Stimulated activated CD8-positive, alpha-beta memory T cell treated with anti-CD3 and anti-CD28 coated beads, Interleukin-7, amount 100 ng/mL, for 48 hours (primary cell): Measurements from ENCODE around the gene RIBC1.
"Not testable (repeated sequence)": the region's sequence is repeated elsewhere in the genome, so short reads cannot be mapped to it uniquely, and the experiment has no call there.

Experiments used
- DNase-seq, 2 donors: peaks; one replicate each; pipeline ENCODE4 v3.0.0-alpha.2; 2020; ENCODE audit warnings: low read depth in 1 of 2; ENCODE audit errors: extremely low read depth in 1 of 2

Gene RIBC1

DNA sequence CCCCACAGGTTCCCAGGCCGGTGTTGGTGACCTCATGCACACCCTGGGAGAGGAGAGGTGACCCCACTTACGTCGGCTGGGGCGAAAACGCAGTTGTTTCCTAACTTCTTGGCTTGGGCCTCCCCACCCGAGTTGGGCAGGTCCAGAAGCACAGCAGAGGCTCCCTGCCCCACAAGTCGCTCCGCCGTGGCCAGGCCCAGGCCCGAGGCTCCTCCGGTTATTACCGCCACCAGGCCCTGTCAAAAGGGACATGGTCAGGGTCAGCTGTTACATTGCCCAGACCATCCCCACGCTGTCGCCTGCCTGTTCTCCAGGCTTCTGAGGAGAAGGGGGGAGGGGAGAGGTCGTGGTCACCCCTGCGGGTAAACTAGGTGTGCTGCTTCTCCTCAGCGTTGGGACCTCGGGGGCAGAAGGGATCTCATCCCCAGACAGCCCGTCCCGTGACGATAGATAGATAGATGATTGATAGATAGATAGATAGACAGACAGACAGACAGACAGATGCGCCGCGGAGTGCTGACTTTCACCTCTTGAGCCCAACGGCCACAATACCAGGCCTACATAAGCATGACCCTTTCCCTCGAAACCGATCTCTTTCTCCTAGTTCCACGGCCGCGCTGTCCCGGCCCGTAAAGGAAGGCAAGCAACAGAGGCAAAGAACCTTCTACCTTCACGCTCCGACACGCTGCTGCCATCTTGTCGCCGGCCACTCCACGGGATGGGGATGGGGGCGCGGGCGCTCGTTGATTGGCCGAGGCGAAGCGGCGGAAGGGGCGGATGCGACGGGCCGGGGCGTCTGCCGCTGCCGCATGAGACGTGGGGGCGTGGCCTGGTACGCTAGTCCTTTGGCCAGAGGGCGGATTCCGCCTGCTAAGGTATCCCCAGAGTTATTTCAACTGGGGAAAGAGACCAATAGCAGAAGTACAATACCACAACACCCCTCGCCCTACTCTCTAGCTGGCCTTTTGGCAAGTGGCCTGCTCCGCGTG is 11.3 kb downstream of the RIBC1 start, which contains the start of gene HSD17B10:
TSS of gene HSD17B10 (minus strand) at position 720 of the 989 bp plus-strand sequence. CDS start at position 695, 25 bp downstream.
- DNase-seq: peak; percentile 69 to 79

DNA sequence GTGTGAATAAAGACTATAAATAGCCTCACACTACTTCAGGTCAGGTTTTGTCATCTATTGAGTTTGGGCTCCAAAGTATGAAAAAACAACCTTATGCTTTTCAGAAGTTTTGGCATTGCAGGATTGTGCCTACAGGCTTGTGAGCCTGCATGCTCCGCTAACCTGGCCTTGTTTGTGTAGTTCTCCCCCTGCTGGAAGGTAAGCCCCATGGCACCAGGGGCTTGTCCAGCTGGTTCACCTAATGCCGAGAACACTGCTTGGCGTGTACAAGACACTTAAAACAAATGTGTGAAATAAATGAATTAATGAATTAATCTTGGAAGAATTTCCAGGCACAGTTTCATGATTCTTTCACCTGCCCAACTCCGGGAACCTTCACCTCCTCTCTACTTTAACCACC is 13.3 kb downstream of the RIBC1 start:
- DNase-seq: no peak

DNA sequence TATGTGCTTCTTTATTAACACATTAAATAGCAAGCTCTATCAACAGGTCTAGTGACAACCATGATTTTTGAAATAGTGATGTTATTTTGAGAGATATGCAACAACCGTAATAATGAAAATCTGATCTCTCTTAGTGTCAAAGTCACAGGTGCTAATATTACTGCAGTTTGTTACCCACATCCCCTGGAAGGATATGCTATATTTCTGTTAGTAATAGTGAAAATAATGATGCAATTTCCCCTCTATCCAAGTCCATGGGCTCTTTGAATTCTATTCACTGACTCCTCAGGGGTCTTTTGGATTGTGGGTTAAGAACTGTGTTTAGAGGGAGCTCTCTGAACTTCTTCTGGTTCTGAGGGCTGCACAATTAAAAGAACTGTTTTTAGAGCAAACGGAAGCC is 14.5 kb downstream of the RIBC1 start:
- no peak for DNase-seq

DNA sequence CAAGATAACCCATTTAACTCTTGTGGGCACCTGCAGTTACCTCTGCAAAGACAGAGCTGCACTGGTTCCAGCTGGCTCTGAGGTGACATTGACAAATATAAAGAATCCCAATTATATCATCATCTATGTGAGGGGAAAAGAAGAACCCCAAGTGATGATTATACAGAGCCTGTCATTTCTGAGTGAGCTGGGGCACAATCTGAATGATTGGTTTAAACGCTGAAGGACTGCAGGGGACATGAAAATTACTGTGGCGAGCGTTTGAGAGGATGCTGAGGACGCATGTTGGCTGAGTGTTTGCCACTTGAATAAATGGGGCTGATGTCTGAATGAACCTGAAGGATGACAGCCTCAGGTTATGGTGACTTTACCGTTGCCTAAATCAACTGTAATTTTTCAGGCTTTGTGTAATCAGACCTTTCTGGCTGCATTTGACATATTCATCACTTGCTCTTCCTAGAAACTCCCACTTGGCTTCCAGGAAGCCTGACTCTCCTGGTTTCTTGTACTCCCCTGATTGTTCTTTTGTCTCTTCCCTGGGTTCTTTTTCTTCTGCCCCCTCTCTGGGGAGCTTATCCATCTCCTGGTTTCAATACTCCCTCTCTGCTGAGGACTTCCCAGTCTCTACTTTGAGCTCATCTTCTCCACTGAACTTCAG is 15.6 kb downstream of the RIBC1 start:
- DNase-seq: no peak

DNA sequence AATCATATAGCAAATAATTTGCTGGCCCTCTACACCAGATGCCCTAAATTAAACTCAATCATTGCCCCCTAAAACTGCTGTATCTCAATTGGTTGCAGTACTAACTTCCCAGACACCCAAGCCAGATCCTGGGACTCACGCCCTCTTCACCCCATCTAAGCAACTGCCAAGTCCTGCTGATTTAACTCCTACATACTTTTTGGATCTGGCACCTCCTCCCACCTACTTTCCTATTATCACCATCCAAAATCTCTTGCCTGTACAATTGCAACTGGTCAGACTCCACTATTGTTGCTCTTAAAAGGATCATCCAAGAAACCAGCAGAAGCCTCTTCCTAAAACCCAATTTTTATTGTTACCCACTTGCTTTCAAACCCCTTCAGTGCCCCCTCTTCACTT is 16.2 kb downstream of the RIBC1 start:
- DNase-seq: no peak

DNA sequence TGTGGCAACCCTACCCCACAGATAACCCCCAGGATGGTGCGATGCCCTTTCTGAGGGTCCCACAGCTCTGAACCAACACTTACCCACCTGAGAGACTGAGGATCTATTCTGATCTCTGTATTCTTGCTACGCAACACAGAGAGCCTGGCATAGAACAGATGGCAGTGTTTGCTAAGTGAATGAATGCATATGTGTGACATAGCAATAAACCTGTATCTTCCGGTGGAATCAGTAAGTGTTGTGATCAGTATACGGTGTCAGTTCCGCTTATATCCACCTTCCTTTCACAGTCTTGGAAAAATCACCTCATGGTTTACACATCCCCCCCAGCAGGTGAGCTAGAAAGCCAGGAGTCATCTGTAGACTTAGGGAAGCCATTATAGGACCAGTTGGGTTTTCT is 17.4 kb downstream of the RIBC1 start:
- no peak for DNase-seq

DNA sequence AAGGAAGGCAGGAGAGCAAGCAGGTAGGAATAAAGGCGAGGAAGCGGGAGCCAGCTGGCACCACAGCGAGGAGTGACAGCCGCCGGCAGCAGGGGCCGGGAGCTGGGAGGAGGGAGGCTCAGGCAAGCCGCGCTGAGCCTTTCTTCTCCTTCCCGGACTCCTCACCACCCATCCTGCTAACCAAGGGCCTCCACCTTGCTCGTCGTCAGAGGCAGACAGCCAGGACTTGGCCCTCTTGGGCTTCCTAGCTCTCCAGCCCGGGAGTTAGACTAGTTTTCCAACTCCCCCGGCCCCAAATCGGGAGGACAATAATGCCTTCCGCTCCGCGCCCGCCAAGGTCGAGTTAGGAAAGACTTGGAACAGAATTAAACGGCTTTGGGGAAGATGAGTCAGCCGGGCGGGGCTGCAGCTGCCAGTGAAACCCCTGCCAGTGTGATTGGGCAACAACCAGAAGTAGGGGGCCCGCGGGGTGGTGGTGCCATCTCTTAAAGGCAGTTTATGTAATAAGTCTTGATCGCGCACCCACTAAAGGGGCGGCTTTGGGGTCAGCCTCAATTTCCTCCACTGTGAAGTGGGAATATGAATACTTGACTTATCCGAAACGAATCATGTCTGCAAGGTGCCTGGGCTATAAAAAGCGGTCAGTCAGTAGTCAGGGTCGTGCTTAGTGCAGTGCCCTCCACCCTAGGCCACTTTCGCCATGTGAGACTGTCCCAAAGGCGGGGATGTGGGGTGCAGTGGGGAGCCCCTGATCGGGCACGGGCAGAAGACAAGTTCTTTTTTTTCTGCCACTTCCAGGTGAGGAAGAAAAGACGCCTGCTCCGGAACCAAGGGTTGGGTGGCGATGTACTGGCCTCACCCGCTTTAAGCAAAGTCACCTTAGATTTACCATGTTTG is 18.2 kb downstream of the RIBC1 start:
- no peak for DNase-seq

DNA sequence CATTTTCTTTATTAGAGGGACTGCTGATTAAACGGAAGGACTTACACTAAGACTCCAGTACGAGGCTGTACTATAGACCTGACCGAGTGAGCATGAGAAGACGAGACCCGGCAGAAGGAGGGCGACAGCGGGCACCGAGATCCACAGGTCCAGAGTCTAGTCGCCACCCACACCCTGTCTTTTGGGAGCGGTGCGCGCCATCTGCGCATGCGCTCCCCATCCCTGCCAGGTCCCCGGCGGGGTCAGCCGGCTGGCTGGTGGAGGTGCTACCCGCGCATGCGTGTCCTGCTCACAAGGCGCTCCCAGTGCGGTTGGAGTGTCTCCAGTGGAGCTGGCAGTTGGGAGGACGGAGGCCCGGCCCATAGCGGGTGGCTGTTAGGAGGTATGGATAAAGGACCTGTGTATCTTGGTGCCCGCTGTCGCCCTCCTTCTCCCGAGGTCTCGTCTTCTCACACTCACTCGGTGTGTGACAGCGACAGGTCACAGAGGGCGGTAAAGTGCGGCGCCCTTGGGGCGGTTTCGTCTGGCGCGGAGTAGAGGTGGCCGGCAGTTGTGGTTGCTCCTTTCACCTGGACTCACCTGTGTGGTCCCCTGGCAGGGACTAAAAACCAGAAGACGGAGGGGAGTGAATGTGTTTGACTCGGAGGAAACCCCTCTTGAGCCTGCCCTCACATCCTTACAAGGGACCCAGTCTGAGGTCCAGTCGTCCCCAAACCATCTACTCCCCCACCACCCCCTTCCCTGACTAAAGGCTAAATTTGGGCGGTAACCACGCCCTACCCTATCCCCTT is 19.1 kb downstream of the RIBC1 start:
- peak; percentile 57 to 72 for DNase-seq

DNA sequence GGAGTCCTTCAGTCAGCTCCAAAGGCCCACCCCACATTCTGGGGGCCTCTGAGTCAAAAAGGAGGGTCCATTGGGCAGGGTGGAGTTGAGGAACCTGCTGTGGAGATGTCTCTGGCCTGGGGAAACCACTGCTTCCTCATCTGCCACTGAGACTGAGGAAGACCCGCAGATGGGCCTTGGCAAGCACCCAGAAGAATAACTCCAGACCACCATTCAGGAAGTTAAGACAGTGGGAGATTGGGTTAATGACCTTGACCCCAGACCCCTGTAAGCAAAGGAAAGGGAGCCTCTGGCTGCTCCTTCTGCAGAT is 19.6 kb downstream of the RIBC1 start:
- no peak for DNase-seq

DNA sequence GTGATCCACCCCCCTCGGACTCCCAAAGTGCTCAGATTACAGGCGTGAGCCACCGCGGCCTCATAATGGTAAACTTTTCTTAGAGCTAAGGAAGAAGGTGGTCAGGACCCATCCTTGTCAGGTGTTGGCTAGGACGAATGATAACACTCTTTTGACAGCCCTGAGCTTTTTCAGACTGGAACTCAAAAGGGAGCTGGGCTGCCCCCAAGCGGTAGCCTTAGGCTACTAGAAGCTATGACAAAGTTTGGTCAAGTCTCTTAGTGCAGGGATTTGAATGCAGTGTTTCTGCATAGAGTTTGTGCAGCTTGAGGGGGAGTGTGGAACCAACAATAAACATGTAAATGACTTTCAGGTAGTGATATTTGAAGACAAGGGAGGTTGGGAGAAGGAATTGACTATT is 23.3 kb downstream of the RIBC1 start:
- DNase-seq: no peak

DNA sequence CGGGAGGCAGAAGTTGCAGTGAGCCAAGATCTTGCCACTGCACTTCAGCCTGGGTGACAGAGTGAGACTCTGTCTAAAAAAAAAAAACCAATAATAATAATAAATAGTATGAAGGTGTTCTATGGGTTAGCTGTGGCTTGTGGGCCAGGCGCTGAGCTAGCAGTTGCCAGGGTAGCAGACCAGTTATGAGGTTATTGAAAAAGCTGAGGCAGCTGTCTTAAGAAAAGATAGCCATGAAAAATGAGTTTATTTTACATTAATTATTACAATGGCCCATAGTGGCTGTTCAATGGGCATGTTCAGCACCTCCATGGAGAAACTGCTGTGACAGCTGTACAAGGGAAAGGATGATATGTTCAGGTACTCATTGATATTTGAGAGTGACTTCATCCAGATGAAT is 24.8 kb downstream of the RIBC1 start:
- DNase-seq: no peak

DNA sequence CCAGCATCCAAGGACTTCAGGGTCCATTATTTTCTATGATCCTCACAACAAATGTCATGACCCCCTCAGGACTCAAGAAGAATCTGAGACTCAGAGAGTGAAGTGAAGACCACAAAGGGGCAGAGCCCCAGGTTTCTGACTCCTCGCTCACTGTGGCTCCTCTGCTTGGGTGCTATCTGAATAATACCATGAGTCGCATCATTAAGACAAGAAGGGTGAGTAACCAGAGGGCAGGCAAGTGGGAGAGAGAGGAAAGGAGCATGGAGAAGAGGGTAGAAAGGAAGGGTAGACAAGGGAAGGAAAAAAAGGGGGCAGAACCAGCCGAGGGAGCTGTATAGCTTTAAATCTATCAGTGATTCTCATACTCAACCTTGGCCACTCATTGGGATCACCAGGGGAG is 27.0 kb downstream of the RIBC1 start:
- DNase-seq: no peak

DNA sequence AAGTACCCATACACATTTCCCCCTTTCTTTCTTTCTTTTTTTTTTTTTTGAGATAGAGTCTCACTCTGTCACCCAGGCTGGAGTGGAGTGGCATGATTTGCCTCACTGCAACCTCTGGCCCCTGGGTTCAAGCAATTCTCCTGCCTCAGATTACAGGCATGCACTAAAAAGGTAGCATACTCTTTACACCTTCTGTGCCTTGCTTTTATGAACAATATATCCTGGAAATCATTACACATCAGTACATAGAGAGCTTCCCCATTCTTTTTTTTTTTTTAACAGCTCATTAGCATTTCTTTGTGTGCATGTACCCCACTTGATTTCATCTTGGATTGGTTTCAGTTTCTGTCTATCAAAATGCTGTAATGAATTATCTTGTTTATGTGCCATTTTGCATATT is 30.1 kb downstream of the RIBC1 start:
- DNase-seq: no peak

DNA sequence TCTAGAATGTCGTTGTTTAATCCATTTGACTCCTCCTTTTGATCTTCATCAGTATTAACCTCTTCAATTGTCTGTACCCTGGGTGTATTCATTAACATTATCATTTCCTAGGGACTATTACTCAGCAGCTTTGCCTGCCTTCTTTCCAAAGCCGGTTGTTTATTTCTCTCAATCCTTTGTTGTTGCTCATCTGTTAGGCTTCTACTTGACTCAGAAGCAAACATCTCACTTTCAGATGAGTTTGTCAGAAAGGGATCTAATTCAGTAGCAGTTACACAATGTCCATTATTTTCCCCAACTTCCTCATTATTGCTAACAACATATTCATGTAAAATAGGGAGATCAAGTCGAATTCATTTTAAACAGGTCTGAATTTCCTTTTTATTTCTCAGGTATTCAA is 33.6 kb downstream of the RIBC1 start:
- DNase-seq: no peak

DNA sequence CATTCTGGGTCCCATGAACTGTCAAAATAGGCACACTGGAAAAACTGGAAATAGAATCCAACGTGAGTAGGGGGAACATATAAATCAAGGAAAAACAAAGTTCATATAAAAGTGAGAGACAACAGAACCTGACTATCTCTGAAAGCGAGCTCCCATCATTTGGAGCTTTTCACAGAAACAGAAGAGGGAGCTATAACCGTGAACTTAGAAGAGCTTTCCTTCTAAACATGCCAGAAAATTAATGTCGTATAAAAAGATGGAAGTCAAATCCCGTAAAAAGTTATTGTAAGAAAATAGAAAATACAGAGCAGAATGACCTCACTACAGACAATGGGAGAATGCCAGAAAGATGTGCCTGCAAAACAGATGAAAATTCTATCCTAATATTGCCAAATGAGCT is 35.4 kb downstream of the RIBC1 start:
- no peak for DNase-seq

DNA sequence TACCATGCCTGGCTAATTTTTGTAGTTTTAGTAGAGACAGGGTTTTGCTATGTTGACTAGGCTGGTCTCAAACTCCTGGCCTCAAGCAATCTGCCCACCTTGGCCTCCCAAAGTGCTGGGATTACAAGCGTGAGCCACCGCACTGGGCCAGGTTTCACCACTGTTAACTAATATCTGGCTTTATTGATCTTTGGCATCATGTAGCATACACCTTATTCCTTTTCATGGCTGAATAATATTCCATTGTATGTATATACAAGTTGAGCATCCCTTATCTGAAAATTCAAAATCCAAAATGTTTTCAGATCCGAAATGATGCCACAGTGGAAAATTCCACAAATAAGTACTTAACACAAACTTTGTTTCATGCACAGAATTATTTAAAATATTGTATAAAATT is 46.0 kb downstream of the RIBC1 start:
- not testable (repeated sequence) for DNase-seq

DNA sequence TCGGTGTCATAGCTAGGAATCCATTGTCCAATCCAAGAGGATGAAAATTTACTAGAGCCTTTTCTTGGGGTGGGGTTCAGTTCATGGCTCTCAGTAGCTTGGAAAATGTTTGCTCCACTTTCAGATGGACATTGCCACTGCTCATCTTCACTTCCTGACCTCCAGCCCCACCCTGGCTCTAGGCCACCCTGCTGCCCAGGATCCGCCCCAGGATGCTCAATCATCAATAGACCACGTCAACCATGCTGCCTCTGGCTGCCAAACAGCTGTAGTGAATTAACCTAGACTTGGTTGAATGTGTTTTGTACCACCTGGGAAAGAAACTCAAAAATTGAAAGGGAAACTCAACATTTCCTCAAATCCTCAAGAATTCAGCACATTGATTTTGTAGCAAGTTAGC is 48.7 kb downstream of the RIBC1 start:
- no peak for DNase-seq

DNA sequence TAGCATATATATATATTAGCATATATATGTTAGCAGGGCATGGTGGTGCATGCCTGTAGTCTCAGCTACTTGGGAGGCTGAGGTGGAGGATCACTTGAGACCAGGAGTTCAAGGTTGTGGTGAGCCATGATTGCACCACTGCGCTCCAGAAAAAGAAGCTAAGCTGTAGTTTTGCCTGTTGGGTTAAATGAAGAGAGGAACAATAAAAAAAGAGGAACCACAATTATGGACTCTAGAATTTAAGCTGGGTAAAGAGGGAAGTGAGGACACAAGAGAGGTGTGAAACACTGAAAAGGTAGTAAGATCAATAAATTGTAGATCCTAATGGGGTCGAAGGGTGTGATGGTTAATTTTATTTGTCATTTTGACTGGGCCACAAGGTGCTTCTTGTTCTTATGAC is 52.0 kb downstream of the RIBC1 start:
- no peak for DNase-seq

DNA sequence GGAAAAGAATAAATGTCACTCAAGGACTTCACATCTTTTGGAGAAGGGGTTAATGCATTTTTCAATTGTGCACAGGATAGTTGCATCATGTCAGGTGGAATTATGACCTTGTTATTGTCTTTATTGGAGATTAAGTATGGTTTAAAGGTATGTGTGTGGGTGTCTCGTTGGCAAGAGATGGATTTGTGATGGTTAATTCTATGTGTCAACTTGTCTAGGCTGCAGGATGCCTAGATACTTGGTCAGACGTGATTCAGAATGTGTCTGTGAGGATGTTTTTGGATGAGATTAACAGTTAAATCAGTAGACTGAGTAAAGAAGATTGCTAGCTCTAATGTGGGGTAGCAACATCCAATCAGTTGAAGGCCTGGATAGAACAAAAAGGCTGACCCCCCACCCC is 53.7 kb downstream of the RIBC1 start:
- no peak for DNase-seq

DNA sequence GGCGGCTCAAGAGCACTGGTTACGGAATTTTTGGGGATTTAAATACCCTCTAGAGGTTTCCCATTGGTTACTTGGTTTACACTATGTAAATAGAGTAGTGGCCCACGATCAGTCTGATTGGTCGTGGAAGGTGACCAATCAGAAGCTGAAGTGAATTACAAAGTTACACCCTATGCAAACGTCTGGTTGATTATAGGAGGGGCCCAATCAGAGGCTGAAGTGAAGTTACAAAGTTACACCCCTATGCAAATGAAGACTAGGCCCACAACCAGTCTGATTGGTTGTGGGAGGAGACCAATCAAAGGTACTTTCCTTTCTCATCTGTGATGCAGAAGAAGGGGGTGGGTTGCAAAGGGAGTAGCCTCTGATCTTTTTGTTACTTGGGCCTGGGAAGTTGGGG is 56.6 kb downstream of the RIBC1 start:
- no peak for DNase-seq
